Liver (tissue), 9 donors: ENCODE results near the gene IPMK. TPM values are rescaled to one million over a fixed set of nuclear protein-coding genes. Genes with fewer than 3 reads are reported as not detected.

Source experiments
- DNase-seq: peaks from one replicate; pipeline ENCODE4 v3.0.0-alpha.2; 2017; ENCODE audit warnings: low spot score
- H3K27ac ChIP-seq, 2 donors: one replicate each; pipeline ENCODE4 v1.7.0; 2013; ENCODE audit warnings: inconsistent platforms in 2 of 2, low read length in 2 of 2, control low read depth in 1 of 2, low read depth in 1 of 2, mild to moderate bottlenecking in 1 of 2
- H3K27me3 ChIP-seq, 4 donors: one replicate each; pipeline versions ENCODE4 v1.6.1 to v1.7.0; 2013; ENCODE audit warnings: low read length in 3 of 4, inconsistent platforms in 1 of 4, mild to moderate bottlenecking in 1 of 4, moderate library complexity in 1 of 4; ENCODE audit not compliant: control insufficient read depth in 4 of 4, insufficient read depth in 4 of 4
- H3K36me3 ChIP-seq, 4 donors: one replicate each; pipeline versions ENCODE4 v1.6.1 to v1.7.0; 2013; ENCODE audit warnings: low read length in 3 of 4, mild to moderate bottlenecking in 3 of 4, low read depth in 1 of 4, moderate library complexity in 1 of 4; ENCODE audit not compliant: control insufficient read depth in 4 of 4, insufficient read depth in 3 of 4
- H3K4me1 ChIP-seq, 4 donors: one replicate each; pipeline versions ENCODE4 v1.6.1 to v1.7.0; 2013; ENCODE audit warnings: low read length in 3 of 4, mild to moderate bottlenecking in 3 of 4, moderate library complexity in 1 of 4; ENCODE audit not compliant: control insufficient read depth in 4 of 4, insufficient read depth in 4 of 4
- H3K4me3 ChIP-seq, 3 donors: one replicate each; pipeline versions ENCODE4 v1.6.1 to v1.7.0; 2013; ENCODE audit warnings: low read length in 3 of 3, control low read depth in 1 of 3, low read depth in 1 of 3, mild to moderate bottlenecking in 1 of 3
- H3K9ac ChIP-seq, 2 donors: one replicate each; pipeline ENCODE4 v1.7.0; 2013; ENCODE audit warnings: low read length in 2 of 2, mild to moderate bottlenecking in 2 of 2, moderate library complexity in 2 of 2, control low read depth in 1 of 2, low read depth in 1 of 2
- H3K9me3 ChIP-seq, 4 donors: one replicate each; pipeline versions ENCODE4 v1.6.1 to v1.7.0; 2013; ENCODE audit warnings: low read length in 3 of 4; ENCODE audit not compliant: control insufficient read depth in 4 of 4
- GABPA ChIP-seq, 2 donors: IDR thresholded peaks in 1 of 2; conservative IDR thresholded peaks in 1 of 2; 2 replicates each; pipeline ENCODE4 v1.6.1; 2016; ENCODE audit warnings: antibody characterized with exemption in 2 of 2, mild to moderate bottlenecking in 1 of 2, moderate library complexity in 1 of 2
- HNF4A ChIP-seq, 2 donors: conservative IDR thresholded peaks; 2 replicates each; pipeline ENCODE4 v1.6.1; 2016; ENCODE audit warnings: antibody characterized with exemption in 2 of 2, mild to moderate bottlenecking in 2 of 2
- HNF4G ChIP-seq: IDR thresholded peaks from 2 replicates; pipeline ENCODE4 v1.6.1; 2016; ENCODE audit warnings: antibody characterized with exemption
- JUND ChIP-seq, 2 donors: IDR thresholded peaks; 2 replicates each; pipeline ENCODE4 v1.6.1; 2016; ENCODE audit warnings: antibody characterized with exemption in 2 of 2
- NR2F2 ChIP-seq: IDR thresholded peaks from 2 replicates; pipeline ENCODE4 v1.6.1; 2016; ENCODE audit warnings: antibody characterized with exemption
- RAD21 ChIP-seq, 2 donors: IDR thresholded peaks; 2 replicates each; pipeline ENCODE4 v1.6.1; 2016; ENCODE audit warnings: antibody characterized with exemption in 2 of 2, mild to moderate bottlenecking in 2 of 2
- RXRA ChIP-seq, 2 donors: IDR thresholded peaks; 2 replicates each; pipeline ENCODE4 v1.6.1; 2017 to 2018; ENCODE audit warnings: antibody characterized with exemption in 2 of 2, mild to moderate bottlenecking in 1 of 2
- SP1 ChIP-seq: IDR thresholded peaks from 2 replicates; pipeline ENCODE4 v1.6.1; 2018; ENCODE audit warnings: antibody characterized with exemption, mild to moderate bottlenecking
- TAF1 ChIP-seq: conservative IDR thresholded peaks from 2 replicates; pipeline ENCODE4 v1.6.1; 2016; ENCODE audit warnings: antibody characterized with exemption, mild to moderate bottlenecking
- YY1 ChIP-seq: IDR thresholded peaks from 2 replicates; pipeline ENCODE4 v1.6.1; 2016; ENCODE audit warnings: antibody characterized with exemption, mild to moderate bottlenecking
- WGBS: extraction: QIAGEN DNeasy Blood & Tissue Kit; methylation state at CpG from one replicate; pipeline ENCODE4 v1.1.7; 2013; 5-methylcytosine and 5-hydroxymethylcytosine counted together
- polyA plus RNA-seq, 2 donors: library from polyadenylated mRNA; stranded (reverse) in 1 of 2; unstranded in 1 of 2; fragments of 200-250 nt in 1 of 2; fragments of >200 nt in 1 of 2; fragmentation: Nextera tagmentation in 1 of 2; extraction: Ambion mirVana in 1 of 2; gene quantifications; one replicate each; pipeline versions ENCODE4 v1.2.1 to v1.2.3, GENCODE V29; 2013 to 2015
- total RNA-seq, 2 donors: library from RNA; depleted of rRNA; stranded (reverse); fragments of >200 nt; gene quantifications; one replicate each; pipeline ENCODE4 v1.2.3, GENCODE V29; 2014
- TF ChIP-seq, protein P1 (sequence below): fragments of 150-350 bp; IDR thresholded peaks from 2 replicates; pipeline ENCODE4 v1.5.1; 2017; ENCODE audit warnings: improper control_type of control experiment, low read depth, low read length; ENCODE audit not compliant: missing input control
- TF ChIP-seq, protein P2 (sequence below): IDR thresholded peaks from 2 replicates; pipeline ENCODE4 v1.6.1; 2016; ENCODE audit warnings: antibody characterized with exemption
- TF ChIP-seq, protein P3 (sequence below): IDR thresholded peaks from 2 replicates; pipeline ENCODE4 v1.6.1; 2016; ENCODE audit warnings: antibody characterized with exemption, mild to moderate bottlenecking
- TF ChIP-seq, protein P4 (sequence below): IDR thresholded peaks from 2 replicates; pipeline ENCODE4 v1.6.1; 2016; ENCODE audit warnings: antibody characterized with exemption
- donor health status: healthy.
- donor health status: healthy.
- donor health status: healthy.
- donor health status: healthy.
- donor health status: healthy.

The IPMK gene
- total and polyA plus RNA-seq, 4 donors: 1.4 to 5.2 (median 3.3) TPM

DNA sequence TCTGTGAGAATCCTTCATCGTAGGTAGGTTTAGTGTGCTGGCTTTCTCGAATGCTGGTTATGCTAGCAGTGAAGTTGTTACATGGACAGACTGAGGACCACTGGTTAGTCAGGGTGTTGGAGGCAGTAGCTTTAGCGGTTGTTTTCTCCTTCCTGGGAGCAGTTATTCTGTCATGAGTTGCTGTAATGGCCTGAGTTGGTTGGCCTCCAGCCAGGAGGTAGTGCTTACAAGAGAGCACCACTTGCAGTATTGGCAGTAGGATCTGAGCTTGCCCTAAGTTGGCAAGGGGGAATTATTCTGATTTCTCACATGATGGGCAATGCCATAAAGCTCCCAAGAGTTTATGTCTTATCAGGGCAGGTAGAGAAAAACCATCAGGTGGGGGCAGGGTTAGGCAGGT, 58.0 kb downstream of the IPMK start (continued):
- TF ChIP-seq, protein P1, sequence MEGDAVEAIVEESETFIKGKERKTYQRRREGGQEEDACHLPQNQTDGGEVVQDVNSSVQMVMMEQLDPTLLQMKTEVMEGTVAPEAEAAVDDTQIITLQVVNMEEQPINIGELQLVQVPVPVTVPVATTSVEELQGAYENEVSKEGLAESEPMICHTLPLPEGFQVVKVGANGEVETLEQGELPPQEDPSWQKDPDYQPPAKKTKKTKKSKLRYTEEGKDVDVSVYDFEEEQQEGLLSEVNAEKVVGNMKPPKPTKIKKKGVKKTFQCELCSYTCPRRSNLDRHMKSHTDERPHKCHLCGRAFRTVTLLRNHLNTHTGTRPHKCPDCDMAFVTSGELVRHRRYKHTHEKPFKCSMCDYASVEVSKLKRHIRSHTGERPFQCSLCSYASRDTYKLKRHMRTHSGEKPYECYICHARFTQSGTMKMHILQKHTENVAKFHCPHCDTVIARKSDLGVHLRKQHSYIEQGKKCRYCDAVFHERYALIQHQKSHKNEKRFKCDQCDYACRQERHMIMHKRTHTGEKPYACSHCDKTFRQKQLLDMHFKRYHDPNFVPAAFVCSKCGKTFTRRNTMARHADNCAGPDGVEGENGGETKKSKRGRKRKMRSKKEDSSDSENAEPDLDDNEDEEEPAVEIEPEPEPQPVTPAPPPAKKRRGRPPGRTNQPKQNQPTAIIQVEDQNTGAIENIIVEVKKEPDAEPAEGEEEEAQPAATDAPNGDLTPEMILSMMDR: no peak
- no peak for TF ChIP-seq YY1
- no peak for TF ChIP-seq TAF1

DNA sequence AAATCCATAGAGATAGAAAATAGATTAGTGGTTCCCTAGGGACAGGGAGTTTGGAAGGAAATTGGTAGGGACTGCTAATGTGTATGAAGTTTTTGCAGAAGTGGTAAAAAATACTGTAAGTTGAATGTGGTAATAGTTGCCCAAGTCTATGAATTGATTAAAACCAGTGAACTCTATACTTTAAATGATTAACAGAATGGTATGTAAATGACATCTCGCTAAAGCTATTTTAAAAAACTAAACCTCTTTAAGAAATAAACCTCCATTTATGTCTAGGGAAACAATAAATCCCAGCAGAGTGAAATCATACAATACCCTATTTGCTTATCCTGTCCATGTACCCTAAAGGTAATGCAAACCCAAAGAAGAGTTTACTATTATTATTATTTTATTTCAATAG, 61.4 kb downstream of the IPMK start:
- H3K9me3 ChIP-seq: no peaks in the 10 kb centered on the region
- no peak overlapping the region for H3K27ac ChIP-seq
- peaks cover 0 to 4% (median under 1%) of the 10 kb centered on the region in 4 donors for H3K36me3 ChIP-seq
- no peak overlapping the region for H3K9ac ChIP-seq
- no peaks in the 10 kb centered on the region for H3K27me3 ChIP-seq
- no peaks in the 10 kb centered on the region for H3K4me1 ChIP-seq
- no peak for DNase-seq
- no peak overlapping the region for H3K4me3 ChIP-seq
- 100% methylated on average over 1 of the region's 1 CpG for WGBS
- TF ChIP-seq NR2F2: no peak
- TF ChIP-seq RXRA (IDR thresholded peaks at IDR 0.05): no peak
- no peak for TF ChIP-seq RAD21 (IDR thresholded peaks at IDR 0.05)
- TF ChIP-seq HNF4G: no peak
- TF ChIP-seq, protein P2, sequence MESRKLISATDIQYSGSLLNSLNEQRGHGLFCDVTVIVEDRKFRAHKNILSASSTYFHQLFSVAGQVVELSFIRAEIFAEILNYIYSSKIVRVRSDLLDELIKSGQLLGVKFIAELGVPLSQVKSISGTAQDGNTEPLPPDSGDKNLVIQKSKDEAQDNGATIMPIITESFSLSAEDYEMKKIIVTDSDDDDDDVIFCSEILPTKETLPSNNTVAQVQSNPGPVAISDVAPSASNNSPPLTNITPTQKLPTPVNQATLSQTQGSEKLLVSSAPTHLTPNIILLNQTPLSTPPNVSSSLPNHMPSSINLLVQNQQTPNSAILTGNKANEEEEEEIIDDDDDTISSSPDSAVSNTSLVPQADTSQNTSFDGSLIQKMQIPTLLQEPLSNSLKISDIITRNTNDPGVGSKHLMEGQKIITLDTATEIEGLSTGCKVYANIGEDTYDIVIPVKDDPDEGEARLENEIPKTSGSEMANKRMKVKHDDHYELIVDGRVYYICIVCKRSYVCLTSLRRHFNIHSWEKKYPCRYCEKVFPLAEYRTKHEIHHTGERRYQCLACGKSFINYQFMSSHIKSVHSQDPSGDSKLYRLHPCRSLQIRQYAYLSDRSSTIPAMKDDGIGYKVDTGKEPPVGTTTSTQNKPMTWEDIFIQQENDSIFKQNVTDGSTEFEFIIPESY: no peak

DNA sequence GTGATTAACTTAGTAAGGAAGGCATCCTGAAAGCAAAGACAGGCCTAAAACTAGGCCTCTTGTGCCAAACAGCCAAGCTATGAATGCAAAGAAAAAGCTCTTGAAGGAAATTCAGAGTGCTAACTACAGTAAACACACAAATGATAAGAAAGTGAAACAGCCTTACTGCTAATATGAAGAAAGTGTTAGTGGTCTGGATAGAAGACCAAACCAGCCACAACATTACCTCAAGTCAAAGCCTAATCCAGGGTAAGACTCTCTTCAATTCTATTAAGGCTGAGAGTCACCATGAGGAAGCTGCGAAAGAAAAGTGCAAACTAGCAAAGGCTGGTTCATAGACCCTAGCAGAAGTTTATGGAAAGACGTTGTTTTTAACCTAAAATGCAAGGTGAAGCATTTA, 66.0 kb downstream of the IPMK start:
- H3K27me3 ChIP-seq: no peaks in the 10 kb centered on the region
- WGBS: 93% methylated on average over 2 of the region's 2 CpGs
- no peak for TF ChIP-seq HNF4G
- H3K9me3 ChIP-seq: no peaks in the 10 kb centered on the region
- no peaks in the 10 kb centered on the region for H3K4me1 ChIP-seq
- DNase-seq: no peak
- H3K4me3 ChIP-seq: no peak overlapping the region
- no peak overlapping the region for H3K27ac ChIP-seq
- peaks cover 0 to 4% (median under 1%) of the 10 kb centered on the region in 4 donors for H3K36me3 ChIP-seq
- no peak overlapping the region for H3K9ac ChIP-seq

DNA sequence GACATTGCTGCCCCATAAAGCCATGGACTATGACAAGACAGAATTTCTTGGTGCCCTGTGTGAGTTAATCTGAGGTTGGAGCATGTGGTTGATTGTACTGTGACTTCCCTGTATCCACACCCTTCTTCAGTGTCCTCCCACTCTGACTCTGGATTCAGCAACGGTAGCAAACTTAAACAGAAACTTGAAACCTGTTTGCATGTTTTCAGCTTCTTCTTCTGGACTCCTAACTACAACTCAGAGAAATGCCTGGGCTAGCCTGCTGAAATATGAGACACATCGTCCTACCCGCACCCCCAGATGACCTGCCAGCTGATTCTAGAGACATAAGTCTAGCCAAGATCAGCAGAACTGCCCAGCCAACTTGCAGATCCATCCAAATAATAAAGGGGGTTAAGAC, 78.4 kb downstream of the IPMK start:
- H3K36me3 ChIP-seq: no peaks in the 10 kb centered on the region
- no peak for DNase-seq
- 33% methylated on average over 3 of the region's 3 CpGs for WGBS

More for the DNA sequence above, 78.4 kb downstream of the IPMK start:
- Histone ChIP-seq H3K9ac (no peak overlapping the region), H3K4me1 (no peaks in the 10 kb centered on the region), H3K27ac (no peak overlapping the region), H3K4me3 (no peak overlapping the region), H3K27me3 (no peaks in the 10 kb centered on the region), H3K9me3 (no peaks in the 10 kb centered on the region)
- TF ChIP-seq NR2F2 (no peak), SP1 (no peak), HNF4A (conservative IDR thresholded peaks at IDR 0.05) (no peak), YY1 (no peak), TAF1 (no peak), GABPA (IDR thresholded peaks at IDR 0.05 in 1 of 2, conservative IDR thresholded peaks at IDR 0.05 in 1 of 2) (no peak), JUND (IDR thresholded peaks at IDR 0.05) (no peak)
- TF ChIP-seq, protein P1: no peak
- TF ChIP-seq, protein P3, sequence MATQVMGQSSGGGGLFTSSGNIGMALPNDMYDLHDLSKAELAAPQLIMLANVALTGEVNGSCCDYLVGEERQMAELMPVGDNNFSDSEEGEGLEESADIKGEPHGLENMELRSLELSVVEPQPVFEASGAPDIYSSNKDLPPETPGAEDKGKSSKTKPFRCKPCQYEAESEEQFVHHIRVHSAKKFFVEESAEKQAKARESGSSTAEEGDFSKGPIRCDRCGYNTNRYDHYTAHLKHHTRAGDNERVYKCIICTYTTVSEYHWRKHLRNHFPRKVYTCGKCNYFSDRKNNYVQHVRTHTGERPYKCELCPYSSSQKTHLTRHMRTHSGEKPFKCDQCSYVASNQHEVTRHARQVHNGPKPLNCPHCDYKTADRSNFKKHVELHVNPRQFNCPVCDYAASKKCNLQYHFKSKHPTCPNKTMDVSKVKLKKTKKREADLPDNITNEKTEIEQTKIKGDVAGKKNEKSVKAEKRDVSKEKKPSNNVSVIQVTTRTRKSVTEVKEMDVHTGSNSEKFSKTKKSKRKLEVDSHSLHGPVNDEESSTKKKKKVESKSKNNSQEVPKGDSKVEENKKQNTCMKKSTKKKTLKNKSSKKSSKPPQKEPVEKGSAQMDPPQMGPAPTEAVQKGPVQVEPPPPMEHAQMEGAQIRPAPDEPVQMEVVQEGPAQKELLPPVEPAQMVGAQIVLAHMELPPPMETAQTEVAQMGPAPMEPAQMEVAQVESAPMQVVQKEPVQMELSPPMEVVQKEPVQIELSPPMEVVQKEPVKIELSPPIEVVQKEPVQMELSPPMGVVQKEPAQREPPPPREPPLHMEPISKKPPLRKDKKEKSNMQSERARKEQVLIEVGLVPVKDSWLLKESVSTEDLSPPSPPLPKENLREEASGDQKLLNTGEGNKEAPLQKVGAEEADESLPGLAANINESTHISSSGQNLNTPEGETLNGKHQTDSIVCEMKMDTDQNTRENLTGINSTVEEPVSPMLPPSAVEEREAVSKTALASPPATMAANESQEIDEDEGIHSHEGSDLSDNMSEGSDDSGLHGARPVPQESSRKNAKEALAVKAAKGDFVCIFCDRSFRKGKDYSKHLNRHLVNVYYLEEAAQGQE: no peak
- TF ChIP-seq, protein P4, sequence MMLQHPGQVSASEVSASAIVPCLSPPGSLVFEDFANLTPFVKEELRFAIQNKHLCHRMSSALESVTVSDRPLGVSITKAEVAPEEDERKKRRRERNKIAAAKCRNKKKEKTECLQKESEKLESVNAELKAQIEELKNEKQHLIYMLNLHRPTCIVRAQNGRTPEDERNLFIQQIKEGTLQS: no peak
